Upper lobe of right lung (tissue), 1 donor: ENCODE results near the gene ADAMTS2. TPM values are rescaled to one million over a fixed set of nuclear protein-coding genes. Genes with fewer than 3 reads are reported as not detected.

ENCODE experiments used
- ATAC-seq: fragments of 200-7000 bp; cut with Tn5 transposase; one replicate; pipeline ENCODE4 v1.9.1; 2020; ENCODE audit warnings: mild to moderate bottlenecking, moderate library complexity
- DNase-seq: peaks from one replicate; pipeline ENCODE4 v3.0.0-alpha.2; 2020
- H3K27ac ChIP-seq: fragments of 200-600 bp; one replicate; pipeline ENCODE4 v1.8.0; 2022
- H3K27me3 ChIP-seq: fragments of 200-600 bp; one replicate; pipeline ENCODE4 v1.8.0; 2022; ENCODE audit warnings: mild to moderate bottlenecking
- H3K36me3 ChIP-seq: fragments of 200-600 bp; one replicate; pipeline ENCODE4 v1.8.0; 2022
- H3K4me1 ChIP-seq: fragments of 200-600 bp; one replicate; pipeline ENCODE4 v1.8.0; 2022
- H3K4me3 ChIP-seq: fragments of 200-600 bp; one replicate; pipeline ENCODE4 v1.8.0; 2022; ENCODE audit warnings: mild to moderate bottlenecking
- H3K9me3 ChIP-seq: fragments of 200-600 bp; one replicate; pipeline ENCODE4 v1.8.0; 2022
- CTCF ChIP-seq: fragments of 200-600 bp; IDR thresholded peaks from one replicate; pipeline ENCODE4 v1.8.0; 2022; ENCODE audit warnings: antibody characterized with exemption
- intact Hi-C: fragments of 100-400 bp; cut with DNase I; formaldehyde crosslinking; loops from one replicate; pipeline ENCODE4 v1.11.0; 2022
- total RNA-seq: library from RNA; stranded (reverse); fragmentation: NEBNext Ultra II Directional; extraction: Animal tissue kit (Norgen Biotek cat#: 25700); gene quantifications from one replicate; pipeline ENCODE4 v1.2.1, GENCODE V29; 2021
- donor health status: DM: no; HTN: yes; CAD: no; lungs with severe emphysema.

The ADAMTS2 gene
- total RNA-seq, 1 donor from 2014 or later: 16.4 TPM

- DNase-seq (peak; percentile 27), ATAC-seq (no peak)
- H3K4me1 ChIP-seq: peaks cover 19% of the 10 kb centered on the region
- no peaks in the 10 kb centered on the region for H3K36me3 ChIP-seq
- TF ChIP-seq CTCF: no peak
- no peak overlapping the region for H3K4me3 ChIP-seq
- intact Hi-C loops: no loop called here
- no peaks in the 10 kb centered on the region for H3K27me3 ChIP-seq
- no peak overlapping the region for H3K27ac ChIP-seq
- no peaks in the 10 kb centered on the region for H3K9me3 ChIP-seq
These were observed 29.8 kb downstream of the ADAMTS2 start for GRCh38 chr5:179315356-179315890.

- intact Hi-C loops: no loop called here
- Histone ChIP-seq H3K27ac (peak overlapping the region; percentile 63), H3K9me3 (no peaks in the 10 kb centered on the region), H3K27me3 (no peaks in the 10 kb centered on the region), H3K4me1 (peaks cover 16% of the 10 kb centered on the region), H3K36me3 (no peaks in the 10 kb centered on the region), H3K4me3 (no peak overlapping the region)
- ATAC-seq (no peak), DNase-seq (peak; percentile 44)
- TF ChIP-seq CTCF: no peak
These were observed 30.5 kb downstream of the ADAMTS2 start for GRCh38 chr5:179314606-179315355.

GRCh38 chr5:179313849-179314521 lies 31.3 kb downstream of the ADAMTS2 start:
- H3K36me3 ChIP-seq: no peaks in the 10 kb centered on the region
- H3K4me3 ChIP-seq: no peak overlapping the region
- peak; percentile 74 for DNase-seq

DNA sequence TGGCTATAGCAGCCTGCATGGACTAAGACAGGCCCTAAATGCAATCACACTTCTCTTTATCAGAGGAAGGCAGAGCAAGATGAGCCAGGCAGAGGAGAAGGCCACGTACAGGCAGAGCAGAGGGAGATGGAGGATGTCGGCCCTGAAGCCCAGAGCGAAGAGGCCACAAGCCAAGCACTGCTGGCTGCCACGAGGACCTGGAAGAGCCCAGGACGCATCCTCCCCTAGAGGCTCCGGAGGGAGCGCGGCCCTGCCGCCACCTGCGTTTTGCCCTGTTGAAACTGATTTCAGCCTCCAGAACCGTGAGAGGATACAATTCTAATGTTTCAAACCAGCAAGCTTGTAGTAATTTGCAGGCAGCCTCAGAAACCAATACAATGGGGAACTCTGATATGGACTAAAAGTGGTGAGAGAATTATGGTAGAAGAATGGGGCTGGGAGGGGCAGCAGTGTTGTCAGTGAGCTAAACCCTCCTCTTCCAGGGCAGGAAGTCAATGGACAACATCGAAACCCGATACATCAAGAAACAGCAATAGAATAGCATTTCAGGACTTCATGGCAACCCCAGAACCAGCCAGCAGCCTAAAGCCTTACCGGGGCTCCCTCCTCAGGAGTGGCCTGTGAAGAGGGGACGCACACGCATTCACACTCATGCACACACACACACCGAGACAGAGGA lies 32.6 kb downstream of the ADAMTS2 start:
- ATAC-seq: no peak

More at GRCh38 chr5:179313849-179314521, 31.3 kb downstream of the ADAMTS2 start:
- H3K27me3 ChIP-seq: no peaks in the 10 kb centered on the region
- TF ChIP-seq CTCF: no peak
- ATAC-seq: peak; percentile 63
- H3K27ac ChIP-seq: peak overlapping the region; percentile 63
- no peaks in the 10 kb centered on the region for H3K9me3 ChIP-seq
- intact Hi-C loops: no loop called here
- peaks cover 14% of the 10 kb centered on the region for H3K4me1 ChIP-seq

More for the DNA sequence above, 32.6 kb downstream of the ADAMTS2 start:
- no peak for TF ChIP-seq CTCF
- H3K4me1 ChIP-seq: peaks cover 11% of the 10 kb centered on the region
- DNase-seq: peak; percentile 18
- H3K4me3 ChIP-seq: no peak overlapping the region
- intact Hi-C loops: no loop called here
- no peaks in the 10 kb centered on the region for H3K9me3 ChIP-seq
- no peaks in the 10 kb centered on the region for H3K36me3 ChIP-seq
- H3K27me3 ChIP-seq: no peaks in the 10 kb centered on the region
- no peak overlapping the region for H3K27ac ChIP-seq
